Mesenchymal stem cell (in vitro differentiated cells and primary cell): ENCODE measurements around the gene ITIH3.
A peak's percentile ranks its signal among the peaks of the same experiment; 100 is the strongest.

Experiments
- DNase-seq: peaks from one replicate; pipeline ENCODE4 v3.0.0-alpha.2; 2013
- H2AFZ ChIP-seq: one replicate; pipeline ENCODE4 v1.6.1; 2013; ENCODE audit warnings: low read depth, mild to moderate bottlenecking, control low read depth, inconsistent platforms, low read length, moderate library complexity
- H2AK5ac ChIP-seq: 2 replicates; pipeline ENCODE4 v1.6.1; 2013; ENCODE audit warnings: low read length, moderate library complexity, mild to moderate bottlenecking, inconsistent platforms; ENCODE audit not compliant: severe bottlenecking
- H2BK120ac ChIP-seq: one replicate; pipeline ENCODE4 v1.6.1; 2013; ENCODE audit warnings: low read depth, mild to moderate bottlenecking, inconsistent platforms, low read length, moderate library complexity
- H2BK12ac ChIP-seq, 2 experiments: one replicate each; pipeline ENCODE4 v1.6.1; 2013; ENCODE audit warnings: inconsistent platforms in 2 of 2, low read length in 2 of 2, mild to moderate bottlenecking in 2 of 2, moderate library complexity in 2 of 2, control low read depth in 1 of 2
- H2BK15ac ChIP-seq: one replicate; pipeline ENCODE4 v1.6.1; 2013; ENCODE audit warnings: mild to moderate bottlenecking, low read depth, inconsistent platforms; ENCODE audit not compliant: poor library complexity, severe bottlenecking
- H2BK5ac ChIP-seq: 2 replicates; pipeline ENCODE4 v1.6.1; 2013; ENCODE audit warnings: low read depth, mild to moderate bottlenecking, low read length, control low read depth, inconsistent platforms; ENCODE audit not compliant: poor library complexity, severe bottlenecking
- H3K14ac ChIP-seq, 2 experiments: one replicate each; pipeline ENCODE4 v1.6.1; 2013; ENCODE audit warnings: inconsistent platforms in 2 of 2, low read length in 2 of 2, control low read depth in 1 of 2, mild to moderate bottlenecking in 1 of 2, moderate library complexity in 1 of 2
- H3K18ac ChIP-seq, 2 experiments: one replicate each; pipeline ENCODE4 v1.6.1; 2013; ENCODE audit warnings: inconsistent platforms in 2 of 2, low read length in 2 of 2, control low read depth in 1 of 2, low read depth in 1 of 2, mild to moderate bottlenecking in 1 of 2
- H3K23ac ChIP-seq, 2 experiments: one replicate each; pipeline ENCODE4 v1.6.1; 2013; ENCODE audit warnings: inconsistent platforms in 2 of 2, low read length in 2 of 2, mild to moderate bottlenecking in 2 of 2, moderate library complexity in 2 of 2, control low read depth in 1 of 2
- H3K27ac ChIP-seq: 2 replicates; pipeline ENCODE4 v1.5.1; 2013; ENCODE audit warnings: mild to moderate bottlenecking, moderate library complexity, low read length, control low read depth, inconsistent platforms; ENCODE audit not compliant: poor library complexity, severe bottlenecking
- H3K27me3 ChIP-seq, 2 experiments: 2 replicates each; pipeline versions ENCODE4 v1.6.1 to v1.7.0; 2013; ENCODE audit warnings: low read length in 2 of 2, mild to moderate bottlenecking in 2 of 2, moderate library complexity in 2 of 2, control low read depth in 1 of 2, inconsistent platforms in 1 of 2; ENCODE audit not compliant: control insufficient read depth in 1 of 2, insufficient read depth in 1 of 2
- H3K36me3 ChIP-seq, 2 experiments: 2 replicates each; pipeline versions ENCODE4 v1.6.1 to v1.7.0; 2013; ENCODE audit warnings: low read length in 2 of 2, control low read depth in 1 of 2, inconsistent platforms in 1 of 2, low read depth in 1 of 2, mild to moderate bottlenecking in 1 of 2; ENCODE audit not compliant: insufficient read depth in 2 of 2, control insufficient read depth in 1 of 2
- H3K4ac ChIP-seq, 2 experiments: one replicate each; pipeline ENCODE4 v1.6.1; 2013; ENCODE audit warnings: inconsistent platforms in 2 of 2, low read length in 2 of 2, mild to moderate bottlenecking in 2 of 2, moderate library complexity in 2 of 2, control low read depth in 1 of 2, low read depth in 1 of 2
- H3K4me1 ChIP-seq: 2 replicates; pipeline ENCODE4 v1.6.1; 2013; ENCODE audit warnings: low read depth, low read length, control low read depth; ENCODE audit not compliant: control insufficient read depth, insufficient read depth
- H3K4me2 ChIP-seq: 2 replicates; pipeline ENCODE4 v1.6.1; 2013; ENCODE audit warnings: low read length, mild to moderate bottlenecking, inconsistent platforms; ENCODE audit not compliant: poor library complexity, severe bottlenecking
- H3K4me3 ChIP-seq, 2 experiments: 2 replicates each; pipeline versions ENCODE4 v1.5.1 to v1.7.0; 2013; ENCODE audit warnings: low read length in 2 of 2, mild to moderate bottlenecking in 2 of 2, control low read depth in 1 of 2, low read depth in 1 of 2; ENCODE audit not compliant: insufficient read depth in 1 of 2
- H3K79me1 ChIP-seq: replicated peaks from 2 replicates; pipeline ENCODE4 v1.6.1; 2013; ENCODE audit warnings: mild to moderate bottlenecking, control low read depth, low read length, inconsistent platforms; ENCODE audit not compliant: poor library complexity, severe bottlenecking
- H3K9ac ChIP-seq: 2 replicates; pipeline ENCODE4 v1.7.0; 2013; ENCODE audit warnings: mild to moderate bottlenecking, low read length, moderate library complexity
- H3K9me3 ChIP-seq: 2 replicates; pipeline ENCODE4 v1.7.0; 2013; ENCODE audit warnings: mild to moderate bottlenecking, low read length; ENCODE audit not compliant: control insufficient read depth
- H4K8ac ChIP-seq: one replicate; pipeline ENCODE4 v1.6.1; 2013; ENCODE audit warnings: inconsistent platforms, mild to moderate bottlenecking, low read length, moderate library complexity
- H4K91ac ChIP-seq: one replicate; pipeline ENCODE4 v1.6.1; 2013; ENCODE audit warnings: mild to moderate bottlenecking, low read length, inconsistent platforms
- WGBS: methylation state at CpG from one replicate; pipeline ENCODE4 v1.1.7; 2013; ENCODE audit warnings: mixed read lengths; 5-methylcytosine and 5-hydroxymethylcytosine counted together

Gene ITIH3

DNA sequence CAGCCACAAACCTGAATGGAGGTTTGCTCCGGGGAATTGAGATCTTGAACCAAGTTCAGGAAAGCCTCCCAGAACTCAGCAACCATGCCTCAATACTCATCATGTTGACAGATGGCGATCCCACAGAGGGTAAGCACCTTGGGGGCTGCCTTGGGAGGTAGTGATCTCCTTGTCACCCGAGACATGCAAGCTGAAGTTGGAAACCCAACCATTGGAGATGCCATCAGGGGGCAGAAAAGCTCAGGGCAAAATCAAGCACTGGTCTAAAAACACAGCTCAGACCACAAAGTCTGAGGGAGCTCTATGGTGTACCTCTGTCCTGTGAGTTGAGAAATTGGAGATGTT, 11.4 kb upstream of the ITIH3 start:
- no peak overlapping the region for H3K4me2 ChIP-seq
- H3K36me3 ChIP-seq: no peaks in the 10 kb centered on the region
- H2BK15ac ChIP-seq: no peak overlapping the region
- no peak overlapping the region for H4K8ac ChIP-seq
- H3K4ac ChIP-seq: no peak overlapping the region
- no peak overlapping the region for H2AFZ ChIP-seq
- H2BK5ac ChIP-seq: no peak overlapping the region
- H3K14ac ChIP-seq: no peak overlapping the region
- H3K23ac ChIP-seq: no peak overlapping the region
- peaks cover 63 to 75% of the 10 kb centered on the region in 2 experiments for H3K27me3 ChIP-seq
- no peaks in the 10 kb centered on the region for H3K79me1 ChIP-seq
- no peaks in the 10 kb centered on the region for H3K9me3 ChIP-seq
- H2BK120ac ChIP-seq: no peak overlapping the region
- no peak overlapping the region for H3K9ac ChIP-seq
- H3K4me3 ChIP-seq: no peak overlapping the region
- 83% methylated on average over 3 of the region's 3 CpGs for WGBS
- no peak overlapping the region for H3K18ac ChIP-seq
- H2AK5ac ChIP-seq: no peak overlapping the region
- no peaks in the 10 kb centered on the region for H3K4me1 ChIP-seq
- no peak overlapping the region for H2BK12ac ChIP-seq
- H4K91ac ChIP-seq: no peak overlapping the region
- H3K27ac ChIP-seq: no peak overlapping the region
- DNase-seq: no peak

DNA sequence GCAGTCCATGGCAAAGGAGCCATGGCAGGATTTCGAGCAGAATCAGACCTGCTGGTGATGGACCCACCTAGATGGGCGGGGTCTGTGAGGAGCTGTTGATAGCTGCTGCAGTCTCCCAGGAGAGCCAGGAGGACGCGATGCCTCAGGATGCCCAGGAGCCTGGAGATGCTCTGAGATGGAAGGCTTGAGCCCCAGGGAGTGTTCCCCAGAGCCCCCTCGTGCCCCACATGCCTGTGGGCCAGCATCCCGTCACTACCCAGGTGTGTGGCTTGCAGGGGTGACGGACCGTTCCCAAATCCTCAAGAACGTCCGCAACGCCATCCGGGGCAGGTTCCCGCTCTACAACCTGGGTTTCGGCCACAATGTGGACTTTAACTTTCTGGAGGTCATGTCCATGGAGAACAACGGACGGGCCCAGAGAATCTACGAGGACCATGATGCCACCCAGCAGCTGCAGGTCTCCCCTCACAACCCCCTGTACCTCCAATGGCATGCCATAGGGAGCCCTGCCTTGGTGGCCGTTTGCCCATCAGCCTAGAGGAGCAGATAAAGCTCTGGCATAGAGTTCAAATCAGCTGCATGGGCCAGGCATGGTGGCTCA, 10.5 kb upstream of the ITIH3 start:
- 81% methylated on average over 18 of the region's 18 CpGs for WGBS

DNA sequence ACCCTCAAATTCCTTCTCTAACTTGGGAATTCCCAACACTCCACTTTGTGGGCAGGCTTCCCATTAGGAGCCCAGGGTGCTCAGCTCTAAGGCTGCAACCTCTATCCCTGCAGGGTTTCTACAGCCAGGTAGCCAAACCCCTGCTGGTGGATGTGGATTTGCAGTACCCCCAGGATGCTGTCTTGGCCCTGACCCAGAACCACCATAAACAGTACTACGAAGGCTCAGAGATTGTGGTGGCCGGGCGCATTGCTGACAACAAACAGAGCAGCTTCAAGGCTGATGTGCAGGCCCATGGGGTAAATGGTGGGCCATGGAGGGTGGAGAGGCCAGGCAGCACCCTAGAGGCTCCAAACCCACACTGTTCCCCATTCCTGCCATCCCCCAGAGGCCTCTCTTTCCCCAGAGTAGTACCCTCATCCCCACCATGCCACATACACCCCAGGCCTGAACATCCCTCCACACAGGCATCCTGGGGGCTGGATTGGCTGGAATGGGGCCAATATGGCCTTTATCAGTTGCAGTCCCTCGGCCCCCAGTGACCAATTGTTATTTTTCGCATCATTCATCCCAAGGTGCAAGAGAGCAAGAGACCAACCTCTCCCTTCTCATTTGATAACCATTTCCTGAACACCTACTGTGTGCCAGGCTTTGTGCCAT, 9.5 kb upstream of the ITIH3 start:
- no peaks in the 10 kb centered on the region for H3K36me3 ChIP-seq
- no peak overlapping the region for H3K23ac ChIP-seq
- H3K18ac ChIP-seq: no peak overlapping the region
- H2AK5ac ChIP-seq: no peak overlapping the region
- no peak overlapping the region for H3K27ac ChIP-seq
- no peak overlapping the region for H2BK12ac ChIP-seq
- H2AFZ ChIP-seq: no peak overlapping the region
- H3K9ac ChIP-seq: no peak overlapping the region
- no peak overlapping the region for H2BK15ac ChIP-seq
- no peak overlapping the region for H3K4ac ChIP-seq
- H3K79me1 ChIP-seq: no peaks in the 10 kb centered on the region
- H3K4me2 ChIP-seq: no peak overlapping the region
- no peak overlapping the region for H3K14ac ChIP-seq
- no peak for DNase-seq
- no peak overlapping the region for H2BK120ac ChIP-seq
- H4K8ac ChIP-seq: no peak overlapping the region
- WGBS: 83% methylated on average over 3 of the region's 5 CpGs
- H4K91ac ChIP-seq: no peak overlapping the region
- H2BK5ac ChIP-seq: peak overlapping the region; percentile 32
- no peaks in the 10 kb centered on the region for H3K4me1 ChIP-seq
- peaks cover 44 to 73% of the 10 kb centered on the region in 2 experiments for H3K27me3 ChIP-seq
- no peaks in the 10 kb centered on the region for H3K9me3 ChIP-seq
- no peak overlapping the region for H3K4me3 ChIP-seq

More for the DNA sequence above, 10.5 kb upstream of the ITIH3 start:
- Histone ChIP-seq H3K9me3 (no peaks in the 10 kb centered on the region), H3K18ac (no peak overlapping the region), H3K14ac (no peak overlapping the region), H3K4me1 (no peaks in the 10 kb centered on the region), H3K23ac (no peak overlapping the region), H2AK5ac (no peak overlapping the region), H4K8ac (no peak overlapping the region), H2BK12ac (no peak overlapping the region), H3K27me3 (peaks cover 53 to 72% of the 10 kb centered on the region in 2 experiments), H3K27ac (no peak overlapping the region), H2BK120ac (no peak overlapping the region), H4K91ac (no peak overlapping the region), H3K4me2 (no peak overlapping the region), H3K79me1 (no peaks in the 10 kb centered on the region), H3K4ac (no peak overlapping the region), H3K36me3 (no peaks in the 10 kb centered on the region), H2BK5ac (no peak overlapping the region), H3K9ac (no peak overlapping the region), H2AFZ (no peak overlapping the region), H2BK15ac (no peak overlapping the region), H3K4me3 (no peak overlapping the region)
- no peak for DNase-seq

DNA sequence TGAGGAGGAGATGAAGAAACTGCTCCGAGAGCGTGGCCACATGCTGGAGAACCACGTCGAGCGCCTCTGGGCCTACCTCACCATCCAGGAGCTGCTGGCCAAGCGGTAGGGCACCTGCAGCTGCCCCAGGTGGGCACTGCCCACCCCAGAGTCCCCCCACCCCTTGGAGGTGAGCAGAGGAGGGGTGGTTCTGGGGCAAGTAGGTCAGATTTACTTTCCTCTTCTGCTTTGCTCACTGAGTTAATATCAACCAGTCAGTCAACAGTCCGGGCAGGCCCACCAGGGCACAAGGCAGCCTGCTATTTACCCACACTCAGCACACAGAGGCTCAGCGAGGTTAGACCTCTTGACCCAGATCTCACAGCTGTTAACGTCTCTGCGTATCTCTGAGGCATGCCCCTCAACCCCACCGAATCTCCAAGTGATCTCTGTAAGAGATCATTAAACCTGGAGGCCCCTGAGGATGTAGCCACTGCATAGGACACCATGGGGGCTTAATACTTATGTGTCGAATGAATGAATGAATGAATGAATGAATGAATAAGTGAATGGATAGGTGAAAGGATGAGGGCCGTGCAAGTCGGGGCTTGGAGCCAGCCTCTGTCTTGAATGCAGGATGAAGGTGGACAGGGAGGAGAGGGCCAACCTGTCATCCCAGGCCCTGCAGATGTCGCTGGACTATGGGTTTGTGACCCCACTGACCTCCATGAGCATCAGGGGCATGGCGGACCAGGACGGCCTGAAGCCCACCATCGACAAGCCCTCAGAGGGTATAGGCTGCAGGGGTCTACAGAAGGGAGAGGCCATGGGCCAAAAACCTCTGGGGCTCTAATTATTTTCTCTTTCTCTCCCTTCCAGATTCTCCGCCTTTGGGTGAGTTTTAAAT, 8.0 kb upstream of the ITIH3 start:
- Histone ChIP-seq H3K79me1 (no peaks in the 10 kb centered on the region), H2BK120ac (no peak overlapping the region), H2BK12ac (no peak overlapping the region)

More for the DNA sequence above, 8.0 kb upstream of the ITIH3 start:
- DNase-seq: no peak
- Histone ChIP-seq H4K8ac (no peak overlapping the region), H3K4ac (no peak overlapping the region), H3K4me3 (no peak overlapping the region), H3K23ac (no peak overlapping the region), H3K18ac (no peak overlapping the region), H3K27me3 (peaks cover 42 to 74% of the 10 kb centered on the region in 2 experiments), H2BK15ac (no peak overlapping the region), H3K9me3 (no peaks in the 10 kb centered on the region), H2AK5ac (no peak overlapping the region), H3K14ac (no peak overlapping the region), H3K4me1 (peaks cover 3% of the 10 kb centered on the region), H3K4me2 (no peak overlapping the region), H3K9ac (no peak overlapping the region), H4K91ac (no peak overlapping the region), H3K36me3 (peaks cover 0 to 5% of the 10 kb centered on the region in 2 experiments), H3K27ac (no peak overlapping the region), H2BK5ac (no peak overlapping the region), H2AFZ (no peak overlapping the region)
- WGBS: 83% methylated on average over 15 of the region's 19 CpGs
